ENCODE results near the gene CNKSR2. TPM values are rescaled to one million over a fixed set of nuclear protein-coding genes. Genes with fewer than 3 reads are reported as not detected.

Gene CNKSR2
- total RNA-seq, 4 donors from 2014 or later: 4.8 to 20.2 TPM; not detected in 2

DNA sequence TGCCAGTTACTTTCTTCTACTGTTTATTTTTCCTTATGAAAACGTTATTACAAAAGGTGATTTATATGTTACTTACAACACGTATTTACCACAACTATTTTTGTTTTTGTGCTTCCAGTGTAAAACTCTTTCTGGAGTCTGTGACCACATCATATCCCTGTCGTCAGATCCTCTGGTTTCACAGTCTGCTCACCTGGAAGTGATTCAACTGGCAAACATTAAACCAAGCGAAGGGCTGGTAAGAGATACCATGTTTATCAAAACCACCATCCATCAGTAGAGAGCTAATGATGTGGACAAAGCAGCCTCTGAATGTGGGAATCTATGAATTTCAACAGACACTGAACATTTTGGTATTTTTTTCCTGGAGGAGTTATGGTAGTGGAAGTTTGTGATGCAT lies 116.1 kb downstream of the CNKSR2 start:
- TF ChIP-seq POLR2A (IDR thresholded peaks at IDR 0.05): no peak
- TF ChIP-seq, protein P1, sequence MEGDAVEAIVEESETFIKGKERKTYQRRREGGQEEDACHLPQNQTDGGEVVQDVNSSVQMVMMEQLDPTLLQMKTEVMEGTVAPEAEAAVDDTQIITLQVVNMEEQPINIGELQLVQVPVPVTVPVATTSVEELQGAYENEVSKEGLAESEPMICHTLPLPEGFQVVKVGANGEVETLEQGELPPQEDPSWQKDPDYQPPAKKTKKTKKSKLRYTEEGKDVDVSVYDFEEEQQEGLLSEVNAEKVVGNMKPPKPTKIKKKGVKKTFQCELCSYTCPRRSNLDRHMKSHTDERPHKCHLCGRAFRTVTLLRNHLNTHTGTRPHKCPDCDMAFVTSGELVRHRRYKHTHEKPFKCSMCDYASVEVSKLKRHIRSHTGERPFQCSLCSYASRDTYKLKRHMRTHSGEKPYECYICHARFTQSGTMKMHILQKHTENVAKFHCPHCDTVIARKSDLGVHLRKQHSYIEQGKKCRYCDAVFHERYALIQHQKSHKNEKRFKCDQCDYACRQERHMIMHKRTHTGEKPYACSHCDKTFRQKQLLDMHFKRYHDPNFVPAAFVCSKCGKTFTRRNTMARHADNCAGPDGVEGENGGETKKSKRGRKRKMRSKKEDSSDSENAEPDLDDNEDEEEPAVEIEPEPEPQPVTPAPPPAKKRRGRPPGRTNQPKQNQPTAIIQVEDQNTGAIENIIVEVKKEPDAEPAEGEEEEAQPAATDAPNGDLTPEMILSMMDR (IDR thresholded peaks at IDR 0.05): no peak
- Histone ChIP-seq H3K4me3 (no peak overlapping the region), H3K4me1 (no peaks in the 10 kb centered on the region), H3K27ac (no peak overlapping the region), H3K36me3 (no peaks in the 10 kb centered on the region), H3K27me3 (no peaks in the 10 kb centered on the region), H3K9me3 (no peaks in the 10 kb centered on the region)
- DNase-seq: no peak
- intact Hi-C loops (cut with DNase I; ENCODE audit: low total_unique reads): no loop called here

DNA sequence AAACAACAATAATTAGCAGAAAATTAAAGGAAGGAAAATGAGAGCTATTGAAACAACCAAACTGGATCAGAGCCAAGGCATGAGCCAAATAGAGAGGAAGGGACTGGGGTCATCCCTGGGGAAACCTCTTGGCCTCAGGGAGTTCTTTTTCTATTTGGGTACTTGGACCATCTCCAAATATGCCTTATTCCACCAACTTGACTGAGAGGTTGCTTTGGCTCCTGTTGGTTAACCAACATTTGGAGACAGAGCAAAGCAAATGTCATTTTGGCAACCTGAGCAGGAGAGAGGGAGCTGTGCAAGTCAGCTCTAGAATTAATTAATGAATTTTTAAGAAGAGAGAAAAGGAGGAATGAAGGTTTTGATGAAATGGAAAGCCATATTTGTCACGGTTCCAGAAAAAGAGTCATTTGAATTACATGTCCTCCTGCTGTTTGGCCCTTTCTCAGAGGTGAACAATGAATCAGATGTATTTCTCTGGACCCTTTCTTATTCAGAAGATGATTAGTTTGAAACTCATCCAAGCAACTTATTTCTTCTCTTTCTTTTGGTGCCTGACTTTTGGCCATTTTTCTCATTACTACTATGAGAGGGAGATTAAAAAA lies 119.1 kb downstream of the CNKSR2 start:
- no peak for TF ChIP-seq POLR2A (IDR thresholded peaks at IDR 0.05)
- TF ChIP-seq, protein P1 (IDR thresholded peaks at IDR 0.05): no peak
- Histone ChIP-seq H3K27ac (no peak overlapping the region), H3K4me3 (no peak overlapping the region), H3K4me1 (no peaks in the 10 kb centered on the region), H3K9me3 (no peaks in the 10 kb centered on the region), H3K27me3 (no peaks in the 10 kb centered on the region), H3K36me3 (no peaks in the 10 kb centered on the region)
- intact Hi-C loops (cut with DNase I; ENCODE audit: low total_unique reads): no loop called here
- no peak for DNase-seq

DNA sequence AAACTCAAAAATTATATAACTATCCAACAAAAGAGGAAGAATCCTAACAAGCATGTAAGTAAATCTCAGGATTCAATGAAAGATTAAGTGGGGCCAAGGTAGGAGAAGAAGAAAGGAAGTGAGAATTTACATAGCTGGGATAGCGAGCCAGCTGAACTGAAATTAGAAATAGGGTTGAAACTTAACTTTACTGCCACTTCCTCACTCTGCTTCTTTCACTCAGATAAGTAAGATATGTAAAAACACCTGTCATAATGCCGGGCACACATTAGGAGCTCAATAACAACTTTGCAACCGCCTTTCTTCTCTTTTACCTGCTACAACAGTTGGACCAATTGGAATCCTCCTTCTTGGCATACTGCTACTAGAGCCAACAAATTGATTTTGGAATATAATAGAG lies 129.4 kb downstream of the CNKSR2 start:
- intact Hi-C loops (cut with DNase I; ENCODE audit: low total_unique reads): no loop called here
- TF ChIP-seq, protein P1 (IDR thresholded peaks at IDR 0.05): no peak
- TF ChIP-seq POLR2A (IDR thresholded peaks at IDR 0.05): no peak
- no peaks in the 10 kb centered on the region for H3K4me1 ChIP-seq
- H3K9me3 ChIP-seq: no peaks in the 10 kb centered on the region
- H3K36me3 ChIP-seq: no peaks in the 10 kb centered on the region
- no peak overlapping the region for H3K4me3 ChIP-seq
- no peaks in the 10 kb centered on the region for H3K27me3 ChIP-seq
- DNase-seq: no peak
- no peak overlapping the region for H3K27ac ChIP-seq

DNA sequence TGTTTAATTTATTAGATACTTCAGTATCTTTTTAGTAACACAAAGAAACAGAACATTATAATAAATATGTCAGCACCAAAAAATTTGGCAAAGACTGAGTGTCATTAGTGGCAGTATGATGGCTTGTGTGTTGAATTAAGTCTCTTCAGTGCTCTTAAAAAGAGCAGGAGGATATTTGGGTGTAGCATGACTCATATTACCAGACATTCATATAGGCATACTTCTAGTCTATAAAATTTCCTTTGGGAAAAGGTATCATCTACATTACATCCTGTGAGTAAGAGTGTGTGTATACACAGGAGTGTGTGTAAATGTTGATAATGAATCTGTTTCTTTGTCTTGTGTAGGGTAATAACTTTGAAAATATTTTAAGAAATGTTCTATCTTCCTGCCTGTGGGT lies 135.7 kb downstream of the CNKSR2 start:
- Histone ChIP-seq H3K36me3 (no peaks in the 10 kb centered on the region), H3K9me3 (no peaks in the 10 kb centered on the region), H3K4me3 (no peak overlapping the region), H3K27ac (no peak overlapping the region), H3K4me1 (no peaks in the 10 kb centered on the region), H3K27me3 (no peaks in the 10 kb centered on the region)
- TF ChIP-seq, protein P1 (IDR thresholded peaks at IDR 0.05): no peak
- TF ChIP-seq POLR2A (IDR thresholded peaks at IDR 0.05): no peak
- no peak for DNase-seq
- intact Hi-C loops (cut with DNase I; ENCODE audit: low total_unique reads): no loop called here

DNA sequence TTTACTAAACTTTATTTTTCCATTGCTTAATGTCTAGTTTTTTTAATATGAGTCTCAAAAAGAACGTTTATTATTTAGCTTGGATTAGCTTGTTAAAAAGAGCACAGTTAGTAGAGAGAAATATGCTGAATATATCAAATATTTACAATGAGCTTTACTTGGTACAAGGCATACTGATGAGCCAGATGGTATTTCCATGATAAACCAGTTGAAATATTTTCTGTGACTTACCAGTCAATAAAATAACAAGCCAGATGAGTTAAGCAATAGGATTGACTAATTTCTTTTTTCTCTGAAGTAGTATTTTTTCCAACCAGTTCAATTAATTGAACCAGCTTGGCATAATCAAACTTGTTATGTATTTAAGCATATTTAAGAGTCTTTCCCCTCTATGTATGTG lies 149.8 kb downstream of the CNKSR2 start:
- DNase-seq: no peak
- Histone ChIP-seq H3K4me1 (no peaks in the 10 kb centered on the region), H3K9me3 (no peaks in the 10 kb centered on the region), H3K4me3 (no peak overlapping the region), H3K36me3 (no peaks in the 10 kb centered on the region), H3K27ac (no peak overlapping the region), H3K27me3 (no peaks in the 10 kb centered on the region)
- intact Hi-C loops (cut with DNase I; ENCODE audit: low total_unique reads): no loop called here
- TF ChIP-seq, protein P1 (IDR thresholded peaks at IDR 0.05): no peak
- TF ChIP-seq POLR2A (IDR thresholded peaks at IDR 0.05): no peak

Measured in uterus (tissue), 4 donors.